ENCODE measurements around the gene INPP5B.

GRCh38 chr1:37840711-37841110 lies 106.1 kb downstream of the INPP5B start:
- TF ChIP-seq CTCF (conservative IDR thresholded peaks at IDR 0.05 in 1 of 2, IDR thresholded peaks at IDR 0.05 in 1 of 2; ENCODE audit: extremely low read depth in 1 of 2, insufficient read depth in 1 of 2, low read depth in 1 of 2, low read length in 2 of 2), result no peak
- no peak for TF ChIP-seq EZH2 (IDR thresholded peaks at IDR 0.05; ENCODE audit: borderline replicate concordance, low read length)
